Measurements from ENCODE around the gene KMO. TPM values are rescaled to one million over a fixed set of nuclear protein-coding genes. Genes with fewer than 3 reads are reported as not detected.

The KMO gene
- total RNA-seq, 4 donors from 2014 or later, result 0.45 TPM; not detected in 3

DNA sequence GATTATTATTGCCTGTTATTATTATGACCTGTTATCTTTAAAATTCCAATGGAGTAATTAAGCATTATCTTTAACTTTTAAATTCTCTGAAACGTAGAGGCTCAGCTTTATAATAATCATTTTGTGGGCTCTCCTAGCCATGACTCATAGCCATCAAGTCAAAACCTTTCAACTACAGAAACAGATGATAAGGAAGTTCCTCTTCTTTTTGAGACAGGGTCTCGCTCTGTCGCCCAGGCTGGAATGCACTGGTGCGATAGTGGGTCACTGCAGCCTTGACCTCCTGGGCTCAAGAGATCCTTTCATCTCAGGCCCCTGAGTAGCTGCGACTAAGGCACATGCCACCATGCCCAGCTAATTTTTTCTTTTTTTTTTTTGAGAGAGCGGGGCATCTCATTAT, 64.5 kb downstream of the KMO start:
- H3K27ac ChIP-seq, result no peak overlapping the region
- WGBS, result 87% methylated on average over 6 of the region's 6 CpGs
- TF ChIP-seq EP300 (IDR thresholded peaks at IDR 0.05), result no peak
- TF ChIP-seq, protein P1, sequence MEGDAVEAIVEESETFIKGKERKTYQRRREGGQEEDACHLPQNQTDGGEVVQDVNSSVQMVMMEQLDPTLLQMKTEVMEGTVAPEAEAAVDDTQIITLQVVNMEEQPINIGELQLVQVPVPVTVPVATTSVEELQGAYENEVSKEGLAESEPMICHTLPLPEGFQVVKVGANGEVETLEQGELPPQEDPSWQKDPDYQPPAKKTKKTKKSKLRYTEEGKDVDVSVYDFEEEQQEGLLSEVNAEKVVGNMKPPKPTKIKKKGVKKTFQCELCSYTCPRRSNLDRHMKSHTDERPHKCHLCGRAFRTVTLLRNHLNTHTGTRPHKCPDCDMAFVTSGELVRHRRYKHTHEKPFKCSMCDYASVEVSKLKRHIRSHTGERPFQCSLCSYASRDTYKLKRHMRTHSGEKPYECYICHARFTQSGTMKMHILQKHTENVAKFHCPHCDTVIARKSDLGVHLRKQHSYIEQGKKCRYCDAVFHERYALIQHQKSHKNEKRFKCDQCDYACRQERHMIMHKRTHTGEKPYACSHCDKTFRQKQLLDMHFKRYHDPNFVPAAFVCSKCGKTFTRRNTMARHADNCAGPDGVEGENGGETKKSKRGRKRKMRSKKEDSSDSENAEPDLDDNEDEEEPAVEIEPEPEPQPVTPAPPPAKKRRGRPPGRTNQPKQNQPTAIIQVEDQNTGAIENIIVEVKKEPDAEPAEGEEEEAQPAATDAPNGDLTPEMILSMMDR (IDR thresholded peaks at IDR 0.05), result no peak
- TF ChIP-seq POLR2AphosphoS5 (IDR thresholded peaks at IDR 0.05), result no peak
- TF ChIP-seq POLR2A (IDR thresholded peaks at IDR 0.05), result no peak

GRCh38 chr1:241598249-241598648, 66.1 kb downstream of the KMO start:
- WGBS, result 81% methylated on average over 3 of the region's 3 CpGs
- Histone ChIP-seq H3K9me3 (no peaks in the 10 kb centered on the region), H3K4me3 (no peak overlapping the region), H3K27me3 (no peaks in the 10 kb centered on the region), H3K27ac (no peak overlapping the region), H3K4me1 (no peaks in the 10 kb centered on the region), H3K36me3 (no peaks in the 10 kb centered on the region)
- no peak for DNase-seq (ENCODE audit: low spot score in 2 of 2)
- TF ChIP-seq, protein P1 (IDR thresholded peaks at IDR 0.05), result no peak
- TF ChIP-seq POLR2A (IDR thresholded peaks at IDR 0.05), result no peak
- no peak for TF ChIP-seq POLR2AphosphoS5 (IDR thresholded peaks at IDR 0.05)
- TF ChIP-seq EP300 (IDR thresholded peaks at IDR 0.05), result no peak

More for the DNA sequence above, 64.5 kb downstream of the KMO start:
- no peaks in the 10 kb centered on the region for H3K9me3 ChIP-seq
- H3K4me1 ChIP-seq, result no peaks in the 10 kb centered on the region
- H3K4me3 ChIP-seq, result no peak overlapping the region
- no peaks in the 10 kb centered on the region for H3K27me3 ChIP-seq
- no peaks in the 10 kb centered on the region for H3K36me3 ChIP-seq
- DNase-seq (ENCODE audit: low spot score in 2 of 2), result no peak

GRCh38 chr1:241600496-241600901, 68.3 kb downstream of the KMO start:
- Histone ChIP-seq H3K4me1 (no peaks in the 10 kb centered on the region), H3K36me3 (no peaks in the 10 kb centered on the region), H3K4me3 (no peak overlapping the region), H3K27me3 (no peaks in the 10 kb centered on the region), H3K27ac (no peak overlapping the region), H3K9me3 (no peaks in the 10 kb centered on the region)
- TF ChIP-seq POLR2A (IDR thresholded peaks at IDR 0.05), result no peak
- DNase-seq (ENCODE audit: low spot score in 2 of 2), result no peak
- WGBS, result 72% methylated on average over 2 of the region's 2 CpGs

DNA sequence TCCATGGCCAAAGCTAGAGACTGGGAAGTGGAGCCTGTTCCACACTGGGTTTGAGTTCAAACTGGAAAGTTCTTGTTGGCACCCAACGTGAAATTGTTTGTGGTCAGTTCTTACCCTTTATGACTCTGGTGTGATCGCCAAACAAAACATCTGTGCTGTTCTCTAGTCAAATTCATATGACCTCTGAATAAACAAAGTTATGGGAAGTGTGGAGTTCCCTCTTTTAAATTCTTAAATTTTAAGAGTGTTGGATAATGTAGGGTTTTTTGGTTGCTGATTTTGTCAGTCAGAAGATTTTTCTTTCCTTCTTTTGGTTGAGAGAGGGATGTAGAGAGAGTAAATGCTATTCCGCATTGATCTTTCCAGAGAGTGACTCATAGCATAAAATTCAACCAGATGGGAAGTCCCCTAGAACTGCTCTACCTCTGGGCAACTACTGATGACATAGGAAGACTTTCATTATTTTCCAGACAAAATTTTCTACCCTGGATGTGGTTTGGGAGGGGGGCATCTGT, 71.6 kb downstream of the KMO start:
- Histone ChIP-seq H3K9me3 (no peaks in the 10 kb centered on the region), H3K27ac (no peak overlapping the region), H3K4me1 (no peaks in the 10 kb centered on the region), H3K4me3 (no peak overlapping the region), H3K27me3 (no peaks in the 10 kb centered on the region), H3K36me3 (no peaks in the 10 kb centered on the region)
- DNase-seq (ENCODE audit: low spot score in 2 of 2), result no peak
- TF ChIP-seq, protein P1 (IDR thresholded peaks at IDR 0.05), result no peak
- TF ChIP-seq POLR2AphosphoS5 (IDR thresholded peaks at IDR 0.05) (no peak), EP300 (IDR thresholded peaks at IDR 0.05) (no peak), POLR2A (IDR thresholded peaks at IDR 0.05) (no peak)
- WGBS, result 62% methylated on average over 3 of the region's 3 CpGs

DNA sequence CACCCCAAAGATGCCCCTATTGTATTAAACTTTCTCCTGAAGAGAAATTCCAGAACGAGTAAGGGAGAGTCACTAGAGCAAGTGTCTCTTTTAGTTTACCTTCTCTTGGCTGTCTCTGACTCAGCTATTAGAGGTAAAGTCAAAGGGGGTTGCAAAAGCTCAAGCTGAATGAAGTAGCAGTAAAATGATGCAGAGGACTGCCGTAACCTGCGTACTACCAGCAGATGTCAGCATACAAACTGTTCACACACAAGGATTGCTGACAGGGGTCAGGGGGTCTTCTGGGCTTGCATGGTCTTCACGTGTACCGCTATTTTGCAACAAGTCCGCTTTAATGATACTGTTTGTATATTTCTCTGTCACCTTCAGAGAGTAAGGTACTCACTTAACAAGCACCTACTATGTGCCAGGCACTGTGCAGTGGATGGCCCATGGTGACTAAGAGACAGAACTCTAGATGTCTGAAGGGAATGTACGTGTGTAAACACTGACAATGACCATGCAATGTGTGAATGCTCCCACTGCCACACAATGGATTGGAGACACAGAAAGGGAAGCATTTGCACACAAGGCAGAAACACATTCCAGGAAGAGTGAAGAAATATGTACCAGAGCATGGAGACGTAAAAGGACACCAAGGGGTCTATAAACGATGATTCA, 73.1 kb downstream of the KMO start:
- DNase-seq (ENCODE audit: low spot score in 2 of 2), result no peak
- no peaks in the 10 kb centered on the region for H3K36me3 ChIP-seq
- peaks cover 6% of the 10 kb centered on the region for H3K4me1 ChIP-seq
- H3K9me3 ChIP-seq, result no peaks in the 10 kb centered on the region
- WGBS, result 81% methylated on average over 9 of the region's 9 CpGs
- no peaks in the 10 kb centered on the region for H3K27me3 ChIP-seq
- H3K27ac ChIP-seq, result no peak overlapping the region
- TF ChIP-seq POLR2AphosphoS5 (IDR thresholded peaks at IDR 0.05) (no peak), POLR2A (IDR thresholded peaks at IDR 0.05) (no peak), EP300 (IDR thresholded peaks at IDR 0.05) (no peak)
- TF ChIP-seq, protein P1 (IDR thresholded peaks at IDR 0.05), result no peak
- no peak overlapping the region for H3K4me3 ChIP-seq
